ENCODE results near the gene TNC. TPM values are rescaled to one million over a fixed set of nuclear protein-coding genes. Genes with fewer than 3 reads are reported as not detected.

TNC gene
- total RNA-seq, 1 experiment from 2014 or later: 29.6 TPM

DNA sequence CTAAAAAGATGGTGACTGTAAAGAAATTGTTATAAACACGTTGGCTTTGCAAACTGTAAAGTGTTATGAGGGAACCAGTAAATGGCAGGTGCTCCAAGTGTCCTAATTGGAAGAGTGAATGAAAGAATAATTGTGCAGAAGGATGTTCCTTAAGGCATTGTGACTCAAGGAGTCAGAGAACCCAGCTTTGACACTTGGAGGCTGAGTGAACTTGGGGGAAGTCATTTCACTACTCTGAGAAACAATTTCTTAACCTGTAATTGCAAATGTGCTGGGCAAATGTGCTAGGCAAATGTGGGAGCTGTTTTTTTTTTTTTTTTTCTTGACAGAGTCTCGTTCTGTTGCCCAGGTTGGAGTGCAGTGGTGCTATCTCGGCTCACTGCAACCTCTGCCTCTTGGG, 103.5 kb downstream of the TNC start:
- no peak for DNase-seq (ENCODE audit: low read depth)

DNA sequence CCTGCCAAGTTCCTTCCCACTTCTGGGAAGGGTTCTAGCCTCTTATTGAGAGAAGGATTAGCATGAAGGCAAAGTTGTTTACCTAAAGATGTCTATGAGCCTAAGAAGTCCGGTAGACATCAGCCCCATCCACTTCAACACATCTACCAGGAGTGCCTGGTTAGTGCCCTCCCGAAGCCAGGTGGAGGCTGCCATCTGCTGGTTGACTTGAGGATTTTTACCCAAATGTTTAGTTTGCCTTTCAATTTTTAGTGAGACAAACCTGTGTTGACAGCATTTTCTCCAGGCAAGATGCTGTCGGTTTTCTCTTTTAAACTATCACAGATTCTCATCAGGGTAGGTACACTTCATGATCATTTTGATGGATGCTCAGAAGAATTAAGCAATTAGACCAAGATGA, 104.0 kb downstream of the TNC start:
- peak; percentile 64 for DNase-seq (ENCODE audit: low read depth)

- no peak for DNase-seq (ENCODE audit: low read depth)
Measured at GRCh38 chr9:115012486-115012885, 105.5 kb downstream of the TNC start.

DNA sequence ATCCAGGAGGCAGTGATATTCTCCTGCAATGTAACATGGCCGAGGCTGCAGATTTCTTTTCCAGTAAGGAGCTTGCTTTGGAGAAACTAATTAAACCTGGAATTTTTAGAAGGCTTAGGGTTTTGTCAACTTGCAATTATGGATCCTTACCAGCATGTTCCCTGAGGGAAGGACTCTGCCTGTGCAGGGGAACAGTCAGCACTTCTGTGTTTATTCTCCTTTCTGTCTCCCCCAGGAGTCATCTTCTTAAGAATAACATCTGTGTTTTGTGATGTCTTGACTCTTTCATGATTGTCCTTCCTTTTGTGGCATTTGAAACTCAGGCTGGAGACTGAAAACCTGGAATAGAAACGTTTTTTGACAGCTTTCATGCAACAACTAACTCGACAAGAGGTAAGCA, 107.1 kb downstream of the TNC start:
- DNase-seq (ENCODE audit: low read depth): no peak

DNA sequence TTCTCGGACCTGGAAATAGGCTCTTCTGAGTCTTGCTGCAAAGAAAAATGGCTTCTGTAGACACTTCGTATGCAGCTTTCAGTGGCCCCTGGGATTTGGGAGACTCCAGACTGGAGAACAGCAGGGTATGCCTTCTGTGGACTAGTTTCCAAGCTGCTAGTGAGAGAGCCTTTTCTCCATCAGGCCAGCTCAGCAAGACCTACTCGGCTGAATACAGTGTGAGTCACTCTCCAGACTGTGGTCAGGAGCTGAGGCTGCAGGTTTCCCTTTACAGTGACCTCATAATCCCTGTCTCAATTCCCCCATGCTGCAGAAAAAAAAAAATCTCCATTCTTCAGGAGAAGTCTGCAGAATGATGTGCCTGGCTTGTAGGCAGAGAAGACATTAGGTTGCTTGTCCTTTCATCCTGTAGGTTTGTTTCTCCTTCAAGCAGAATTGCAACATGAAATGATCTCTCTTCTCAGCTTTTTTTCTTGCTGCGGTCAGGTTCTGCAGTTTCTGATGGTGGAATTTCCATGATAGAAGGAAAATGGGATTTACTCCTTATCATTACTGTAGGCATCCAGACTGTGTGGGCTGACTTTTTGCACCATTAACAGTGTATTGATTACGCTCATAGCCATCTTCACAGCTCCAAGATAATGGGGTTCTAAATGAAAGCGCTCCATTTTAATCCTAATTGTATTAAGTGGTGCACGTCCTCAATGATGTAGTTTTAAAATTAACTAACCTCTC, 109.3 kb downstream of the TNC start:
- peak; percentile 84 for DNase-seq (ENCODE audit: low read depth)

- peak; percentile 81 for DNase-seq (ENCODE audit: low read depth)
Measured at GRCh38 chr9:115006660-115007059, 111.3 kb downstream of the TNC start.

GRCh38 chr9:115005322-115005721, 112.6 kb downstream of the TNC start:
- DNase-seq (ENCODE audit: low read depth): no peak

GRCh38 chr9:115004545-115004944, 113.4 kb downstream of the TNC start:
- DNase-seq (ENCODE audit: low read depth): no peak

GRCh38 chr9:115002371-115003120, 115.4 kb downstream of the TNC start:
- DNase-seq (ENCODE audit: low read depth): no peak

DNA sequence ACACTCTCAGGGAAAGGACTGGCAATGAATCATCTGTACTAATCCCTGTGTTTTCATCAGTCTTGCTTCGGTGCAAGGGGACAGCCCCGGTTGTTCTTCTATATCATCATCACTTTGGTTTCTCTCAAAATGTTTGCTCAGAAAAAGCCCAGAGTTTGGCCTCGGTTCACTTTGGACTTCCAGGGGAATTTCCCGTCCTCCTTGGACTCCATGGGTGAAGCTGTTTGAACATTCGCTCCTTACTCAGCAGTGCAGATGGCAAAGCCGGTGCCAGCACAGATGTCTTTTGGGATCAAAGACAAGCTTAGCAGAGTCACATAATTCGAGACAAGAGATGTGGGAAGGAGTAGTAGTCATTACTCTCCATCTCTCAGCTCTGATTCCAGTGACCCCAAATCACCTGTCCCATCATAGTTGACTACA, 117.7 kb downstream of the TNC start:
- DNase-seq (ENCODE audit: low read depth): peak; percentile 13

- DNase-seq (ENCODE audit: low read depth): no peak
Measured at GRCh38 chr9:114998326-114998725, 119.6 kb downstream of the TNC start.

GRCh38 chr9:114995681-114996221, 122.2 kb downstream of the TNC start:
- DNase-seq (ENCODE audit: low read depth): no peak

GRCh38 chr9:114994768-114995167, 123.2 kb downstream of the TNC start:
- DNase-seq (ENCODE audit: low read depth): no peak

- no peak for DNase-seq (ENCODE audit: low read depth)
Measured at GRCh38 chr9:114991861-114992260, 126.1 kb downstream of the TNC start.

- DNase-seq (ENCODE audit: low read depth): no peak
Measured at GRCh38 chr9:114990901-114991300, 127.1 kb downstream of the TNC start.

DNA sequence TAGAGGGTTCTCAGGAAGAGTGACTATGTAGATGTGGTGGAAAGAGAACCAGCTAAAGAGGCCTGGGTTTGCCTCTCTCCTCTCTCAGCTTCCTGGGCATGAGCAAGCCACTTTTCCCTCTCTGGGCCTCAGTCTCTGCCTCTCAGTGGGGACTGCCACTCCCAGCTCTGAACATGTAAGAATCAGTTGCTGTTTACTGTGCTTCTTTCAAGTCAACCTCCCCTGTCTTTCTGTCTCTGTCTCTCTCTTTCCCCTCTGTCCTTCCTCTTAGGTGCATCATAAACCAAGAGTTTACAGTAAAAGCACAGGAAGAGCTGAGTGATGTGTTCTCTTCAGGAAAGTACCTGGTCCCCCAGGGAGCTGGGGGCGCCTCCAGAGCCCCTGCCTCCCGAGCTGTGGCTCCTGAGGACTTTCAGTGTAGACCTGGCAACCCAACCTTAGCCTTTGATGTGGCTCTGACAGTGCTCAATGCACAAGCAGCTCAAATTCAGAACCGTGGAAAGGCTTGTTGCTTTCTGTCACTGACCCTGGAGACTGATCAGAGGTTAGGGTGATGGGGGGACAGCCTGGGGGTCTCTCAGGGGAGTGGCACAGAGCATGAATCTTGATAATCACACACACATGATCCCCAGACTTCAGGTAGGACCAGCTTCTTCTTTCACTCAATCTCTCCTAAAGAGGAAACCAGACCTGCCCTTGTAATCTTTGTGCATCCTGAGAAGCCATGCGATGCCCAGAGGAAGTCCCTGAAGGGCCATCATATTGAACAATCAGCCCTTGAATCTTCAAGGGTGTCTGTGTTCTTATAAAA, 128.2 kb downstream of the TNC start:
- no peak for DNase-seq (ENCODE audit: low read depth)

GRCh38 chr9:114988962-114989599, 128.9 kb downstream of the TNC start:
- peak; percentile 19 for DNase-seq (ENCODE audit: low read depth)

DNA sequence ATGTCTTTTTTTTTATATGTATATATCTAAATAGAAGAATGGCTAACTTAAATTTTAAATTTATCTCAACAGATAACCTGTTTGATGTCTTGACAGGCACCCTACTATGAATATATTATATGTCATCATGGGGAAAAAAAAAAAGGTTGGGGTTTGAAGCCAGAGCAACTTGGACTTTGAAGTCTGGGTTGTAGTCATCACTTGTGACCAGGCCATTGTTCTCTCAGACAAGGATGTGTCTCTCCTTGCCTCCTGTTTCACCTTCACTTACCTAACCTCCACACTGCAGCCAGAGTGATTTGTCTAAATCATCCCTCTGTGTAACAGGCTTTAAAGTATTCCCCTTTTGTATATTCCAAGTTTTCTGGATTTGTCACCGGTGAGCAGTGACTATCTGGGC, 130.8 kb downstream of the TNC start:
- no peak for DNase-seq (ENCODE audit: low read depth)

DNA sequence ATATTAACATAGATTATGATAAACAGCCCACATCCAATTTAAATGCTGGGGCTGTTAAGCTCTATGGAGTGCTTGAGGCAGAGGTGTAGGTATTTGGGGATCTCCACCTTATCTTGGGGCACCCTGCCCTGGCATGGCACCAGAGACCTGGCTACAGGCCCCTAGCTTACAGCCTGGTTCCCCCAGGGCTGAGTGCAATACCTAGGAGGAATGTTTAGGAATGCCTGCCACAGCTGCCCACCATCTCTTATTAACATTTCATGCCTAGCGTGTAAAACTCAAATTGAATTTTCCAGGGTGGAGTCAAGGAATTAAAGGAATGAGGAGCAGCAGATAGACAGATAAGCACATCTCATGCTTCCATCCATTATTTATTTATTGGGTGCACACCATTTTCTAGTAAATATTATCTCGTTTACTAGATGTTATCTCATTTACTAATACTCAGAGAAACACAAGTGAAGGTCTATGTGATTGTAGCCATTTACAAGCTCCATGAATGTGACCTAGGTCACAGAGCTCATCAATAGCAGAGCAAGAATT, 131.9 kb downstream of the TNC start:
- DNase-seq (ENCODE audit: low read depth): no peak

DNA sequence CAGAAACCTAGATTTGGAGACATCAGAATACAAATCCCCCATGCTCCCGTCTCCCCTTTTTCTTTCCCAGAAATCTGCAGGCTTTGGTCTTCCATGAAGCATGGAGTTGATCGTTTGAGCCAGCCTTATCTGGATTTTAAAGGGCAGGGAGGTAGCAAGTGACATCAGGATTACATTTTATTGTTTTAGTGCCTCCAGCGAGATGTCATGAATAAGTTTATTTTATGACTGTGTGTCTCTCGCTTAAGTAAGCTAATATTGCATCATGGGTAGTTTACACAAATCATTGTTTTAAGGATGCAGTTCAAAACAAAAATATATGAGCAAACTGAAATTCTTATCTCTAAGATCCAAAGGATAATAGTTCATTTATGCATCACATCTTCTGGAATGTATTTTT, 136.9 kb downstream of the TNC start:
- DNase-seq (ENCODE audit: low read depth): no peak

GRCh38 chr9:114973216-114973615, 144.7 kb downstream of the TNC start:
- DNase-seq (ENCODE audit: low read depth): no peak
